ENCODE measurements around the gene ZNF687. TPM values are rescaled to one million over a fixed set of nuclear protein-coding genes. Genes with fewer than 3 reads are reported as not detected.

Gene ZNF687
- total RNA-seq, 1 experiment from 2014 or later = 31.0 TPM

GRCh38 chr1:151327223-151327902 lies 45.3 kb downstream of the ZNF687 start, which contains the start of gene PI4KB:
Gene PI4KB, minus strand, starts transcription at chr1:151327416. Its CDS starts 10,935 bp downstream, at chr1:151316481.
- in situ Hi-C loops (cut with HindIII; ENCODE audit: low pct_unique_long_range_greater_than_20kb, low sequenced_read_pairs) = no loop called here

GRCh38 chr1:151327903-151328674 lies 46.0 kb downstream of the ZNF687 start:
- in situ Hi-C loops (cut with HindIII; ENCODE audit: low pct_unique_long_range_greater_than_20kb, low sequenced_read_pairs) = no loop called here
- DNase-seq (ENCODE audit: low read depth, low spot score) = peak; percentile 59

More at GRCh38 chr1:151327223-151327902, 45.3 kb downstream of the ZNF687 start, which contains the start of gene PI4KB:
- peak; percentile 100 for DNase-seq (ENCODE audit: low read depth, low spot score)

GRCh38 chr1:151334822-151335221 lies 52.7 kb downstream of the ZNF687 start:
- no peak for DNase-seq (ENCODE audit: low read depth, low spot score)
- in situ Hi-C loops (cut with HindIII; ENCODE audit: low pct_unique_long_range_greater_than_20kb, low sequenced_read_pairs) = no loop called here

GRCh38 chr1:151336556-151336955 lies 54.5 kb downstream of the ZNF687 start:
- in situ Hi-C loops (cut with HindIII; ENCODE audit: low pct_unique_long_range_greater_than_20kb, low sequenced_read_pairs) = no loop called here
- DNase-seq (ENCODE audit: low read depth, low spot score) = no peak

- DNase-seq (ENCODE audit: low read depth, low spot score) = peak; percentile 97
- in situ Hi-C loops (cut with HindIII; ENCODE audit: low pct_unique_long_range_greater_than_20kb, low sequenced_read_pairs) = no loop called here
These were observed 59.0 kb downstream of the ZNF687 start for GRCh38 chr1:151340870-151341754.

Small RNA genes lying within 50 kb of the gene (small RNA-seq; reads per million reads assigned to genes)
- gene RN7SL444P = 0 to 1.1 reads per million in 2 experiments

Other genes starting within 250 kb of the ZNF687 start
- gene BNIPL, start 245.7 kb upstream of the ZNF687 start, total RNA-seq (2014; rRNA removed; shearing (Covaris generic)) = 0.11 and 0.16 TPM in 2 replicates
- 16.0 and 17.9 TPM in 2 replicates for gene C1orf56, start 234.5 kb upstream of the ZNF687 start, total RNA-seq (2014; rRNA removed; shearing (Covaris generic))
- gene CDC42SE1, start 222.7 kb upstream of the ZNF687 start, total RNA-seq (2014; rRNA removed; shearing (Covaris generic)) = 95.8 and 99.9 TPM in 2 replicates
- 3.5 and 3.6 TPM in 2 replicates for gene MLLT11, start 221.9 kb upstream of the ZNF687 start, total RNA-seq (2014; rRNA removed; shearing (Covaris generic))
- 6.7 and 8.1 TPM in 2 replicates for gene GABPB2, start 211.5 kb upstream of the ZNF687 start, total RNA-seq (2014; rRNA removed; shearing (Covaris generic))
- 0.53 and 1.1 TPM in 2 replicates for gene SEMA6C, start 135.7 kb upstream of the ZNF687 start, total RNA-seq (2014; rRNA removed; shearing (Covaris generic))
- gene TNFAIP8L2, start 125.7 kb upstream of the ZNF687 start, total RNA-seq (2014; rRNA removed; shearing (Covaris generic)) = not detected in 2 replicates
- 17.7 and 22.1 TPM in 2 replicates for gene LYSMD1, start 116.4 kb upstream of the ZNF687 start, total RNA-seq (2014; rRNA removed; shearing (Covaris generic))
- 90.9 and 110 TPM in 2 replicates for gene SCNM1, start 116.2 kb upstream of the ZNF687 start, total RNA-seq (2014; rRNA removed; shearing (Covaris generic))
- 0.80 and 1.2 TPM in 2 replicates for gene TMOD4, start 106.3 kb upstream of the ZNF687 start, total RNA-seq (2014; rRNA removed; shearing (Covaris generic))
- gene VPS72, start 92.1 kb upstream of the ZNF687 start, total RNA-seq (2014; rRNA removed; shearing (Covaris generic)) = 116 and 133 TPM in 2 replicates
- 54.5 and 57.0 TPM in 2 replicates for gene PIP5K1A, start 83.7 kb upstream of the ZNF687 start, total RNA-seq (2014; rRNA removed; shearing (Covaris generic))
- 370 and 398 TPM in 2 replicates for gene PSMD4, start 27.6 kb upstream of the ZNF687 start, total RNA-seq (2014; rRNA removed; shearing (Covaris generic))
- gene PI4KB, start 45.1 kb downstream of the ZNF687 start, total RNA-seq (2014; rRNA removed; shearing (Covaris generic)) = 49.4 and 49.6 TPM in 2 replicates
- gene RFX5, start 65.0 kb downstream of the ZNF687 start, total RNA-seq (2014; rRNA removed; shearing (Covaris generic)) = 102 and 125 TPM in 2 replicates
- gene SELENBP1, start 90.4 kb downstream of the ZNF687 start, total RNA-seq (2014; rRNA removed; shearing (Covaris generic)) = 1.4 and 2.6 TPM in 2 replicates
- gene PSMB4, start 117.3 kb downstream of the ZNF687 start, total RNA-seq (2014; rRNA removed; shearing (Covaris generic)) = 940 and 1,049 TPM in 2 replicates
- gene POGZ, start 177.2 kb downstream of the ZNF687 start, total RNA-seq (2014; rRNA removed; shearing (Covaris generic)) = 25.3 and 25.5 TPM in 2 replicates
- 1.9 and 2.7 TPM in 2 replicates for gene CGN, start 229.1 kb downstream of the ZNF687 start, total RNA-seq (2014; rRNA removed; shearing (Covaris generic))

All from SK-MEL-5 (cell line).